ENCODE data around the gene DMD.

- TF ChIP-seq CTCF (conservative IDR thresholded peaks at IDR 0.05; ENCODE audit: low read length) (no peak), EZH2phosphoT487 (IDR thresholded peaks at IDR 0.05; ENCODE audit: borderline replicate concordance) (no peak)
Measured at GRCh38 chrX:31545191-31545590, 1666.2 kb downstream of the DMD start.
